NCI-H2196 (cell line): ENCODE data around the gene HOXB7.

Experiments used
- DNase-seq: peaks from one replicate; lab custom pipeline; 2025; ENCODE audit not compliant: unreplicated experiment; lab: John Stamatoyannopoulos, UW

HOXB7 gene

GRCh38 chr17:48568499-48569239, 42.1 kb downstream of the HOXB7 start:
- no peak for DNase-seq

- DNase-seq: no peak
These were observed 43.0 kb downstream of the HOXB7 start for GRCh38 chr17:48567646-48568354.

GRCh38 chr17:48567209-48567608, 43.6 kb downstream of the HOXB7 start:
- DNase-seq: no peak

GRCh38 chr17:48566717-48567116, 44.1 kb downstream of the HOXB7 start:
- no peak for DNase-seq

GRCh38 chr17:48565925-48566710, 44.7 kb downstream of the HOXB7 start:
- no peak for DNase-seq

GRCh38 chr17:48565022-48565554, 45.7 kb downstream of the HOXB7 start:
- DNase-seq: no peak

- no peak for DNase-seq
These were observed 46.4 kb downstream of the HOXB7 start for GRCh38 chr17:48564188-48565021.

GRCh38 chr17:48563867-48564187, 47.0 kb downstream of the HOXB7 start:
- no peak for DNase-seq

- DNase-seq: no peak
These were observed 47.4 kb downstream of the HOXB7 start for GRCh38 chr17:48563385-48563838.

GRCh38 chr17:48562934-48563333, 47.9 kb downstream of the HOXB7 start:
- no peak for DNase-seq

GRCh38 chr17:48561884-48562810, 48.7 kb downstream of the HOXB7 start:
- no peak for DNase-seq

GRCh38 chr17:48559840-48560817, 50.7 kb downstream of the HOXB7 start:
- no peak for DNase-seq

GRCh38 chr17:48559122-48559839, 51.5 kb downstream of the HOXB7 start:
- no peak for DNase-seq

GRCh38 chr17:48558831-48559121, 52.0 kb downstream of the HOXB7 start:
- no peak for DNase-seq

- DNase-seq: no peak
These were observed 52.6 kb downstream of the HOXB7 start for GRCh38 chr17:48558057-48558830.
